Astrocyte (in vitro differentiated cells and primary cell): ENCODE data around the gene USP6NL. TPM values are rescaled to one million over a fixed set of nuclear protein-coding genes. Genes with fewer than 3 reads are reported as not detected.

ENCODE experiments used
- DNase-seq: peaks from one replicate; pipeline ENCODE4 v3.0.0-alpha.2; 2010; ENCODE audit warnings: low read depth
- FAIRE-seq: peaks from 2 replicates; lab custom pipeline; 2011; peaks lifted over from hg19 to GRCh38; lab: Jason Lieb, UNC
- H2AFZ ChIP-seq: 2 replicates; pipeline ENCODE4 v1.6.0; 2012; ENCODE audit warnings: low read depth, low read length, inconsistent platforms
- H3K27ac ChIP-seq: 2 replicates; pipeline ENCODE4 v1.5.1; 2011; ENCODE audit warnings: low read depth, low read length, inconsistent platforms
- H3K27me3 ChIP-seq: 2 replicates; pipeline ENCODE4 v1.6.0; 2011; ENCODE audit warnings: low read length, inconsistent platforms; ENCODE audit not compliant: insufficient read depth
- H3K36me3 ChIP-seq: 2 replicates; pipeline ENCODE4 v1.5.1; 2011; ENCODE audit warnings: low read length, inconsistent platforms; ENCODE audit not compliant: insufficient read depth
- H3K4me1 ChIP-seq: 2 replicates; pipeline ENCODE4 v1.5.1; 2011; ENCODE audit warnings: low read length, inconsistent platforms; ENCODE audit not compliant: insufficient read depth
- H3K4me2 ChIP-seq: 2 replicates; pipeline ENCODE4 v1.6.0; 2012; ENCODE audit warnings: low read length, inconsistent platforms
- H3K4me3 ChIP-seq: 2 replicates; pipeline ENCODE4 v1.5.1; 2011; ENCODE audit warnings: low read depth, mild to moderate bottlenecking, low read length, inconsistent platforms; ENCODE audit not compliant: insufficient read depth
- H3K79me2 ChIP-seq: 2 replicates; pipeline ENCODE4 v1.6.0; 2012; ENCODE audit warnings: mild to moderate bottlenecking, low read length, inconsistent platforms; ENCODE audit not compliant: insufficient read depth
- H3K9ac ChIP-seq: 2 replicates; pipeline ENCODE4 v1.6.0; 2012; ENCODE audit warnings: mild to moderate bottlenecking, low read length, inconsistent platforms
- H3K9me3 ChIP-seq: 2 replicates; pipeline ENCODE4 v1.5.1; 2012; ENCODE audit warnings: low read depth, mild to moderate bottlenecking, low read length, inconsistent platforms; ENCODE audit not compliant: insufficient read depth
- H4K20me1 ChIP-seq: 2 replicates; pipeline ENCODE4 v1.6.0; 2012; ENCODE audit warnings: low read length, inconsistent platforms; ENCODE audit not compliant: insufficient read depth
- H3K27ac Mint-ChIP-seq: one replicate; pipeline ENCODE4 v1.8.0; 2021; ENCODE audit warnings: mild to moderate bottlenecking, mixed read lengths; ENCODE audit not compliant: unreplicated experiment
- H3K27me3 Mint-ChIP-seq: one replicate; pipeline ENCODE4 v1.8.0; 2021; ENCODE audit warnings: low read depth, mixed read lengths; ENCODE audit not compliant: unreplicated experiment
- H3K36me3 Mint-ChIP-seq: one replicate; pipeline ENCODE4 v1.8.0; 2021; ENCODE audit warnings: low read depth, mixed read lengths; ENCODE audit not compliant: unreplicated experiment
- H3K4me1 Mint-ChIP-seq: one replicate; pipeline ENCODE4 v1.8.0; 2021; ENCODE audit warnings: low read depth, mixed read lengths; ENCODE audit not compliant: unreplicated experiment
- H3K4me3 Mint-ChIP-seq: one replicate; pipeline ENCODE4 v1.8.0; 2021; ENCODE audit warnings: mild to moderate bottlenecking, moderate library complexity, mixed read lengths; ENCODE audit not compliant: unreplicated experiment
- H3K9me3 Mint-ChIP-seq: one replicate; pipeline ENCODE4 v1.8.0; 2021; ENCODE audit warnings: mild to moderate bottlenecking, mixed read lengths; ENCODE audit not compliant: unreplicated experiment
- CTCF ChIP-seq: IDR thresholded peaks from 2 replicates; pipeline ENCODE4 v1.5.1; 2011; ENCODE audit warnings: low read depth, mild to moderate bottlenecking, inconsistent platforms, low read length, moderate library complexity; ENCODE audit not compliant: insufficient read depth
- EZH2 ChIP-seq: IDR thresholded peaks from 2 replicates; pipeline ENCODE4 v1.6.1; 2012; ENCODE audit warnings: mild to moderate bottlenecking, low read length, inconsistent platforms; ENCODE audit not compliant: insufficient read depth
- total RNA-seq: library from RNA; stranded (reverse); gene quantifications from 2 replicates; pipeline ENCODE4 v1.2.1, GENCODE V29; 2021

Gene USP6NL
- total RNA-seq, 1 donor from 2014 or later, result 16.6 TPM

- no peak for DNase-seq
- Histone ChIP-seq H3K27me3 (no peaks in the 10 kb centered on the region), H3K9ac (no peak overlapping the region), H3K9me3 (no peaks in the 10 kb centered on the region), H3K4me1 (no peaks in the 10 kb centered on the region), H3K4me2 (no peak overlapping the region), H3K79me2 (peaks cover 6% of the 10 kb centered on the region), H3K36me3 (no peaks in the 10 kb centered on the region), H3K27ac (no peak overlapping the region), H2AFZ (no peak overlapping the region), H4K20me1 (no peaks in the 10 kb centered on the region), H3K4me3 (no peak overlapping the region)
- no peak overlapping the region for H3K27ac Mint-ChIP-seq
- no peaks in the 10 kb centered on the region for H3K9me3 Mint-ChIP-seq
- peaks cover 7% of the 10 kb centered on the region for H3K4me1 Mint-ChIP-seq
- TF ChIP-seq EZH2, result no peak
- no peak for TF ChIP-seq CTCF
- FAIRE-seq, result no peak
- no peak overlapping the region for H3K4me3 Mint-ChIP-seq
- H3K27me3 Mint-ChIP-seq, result no peaks in the 10 kb centered on the region
- H3K36me3 Mint-ChIP-seq, result peaks cover 2% of the 10 kb centered on the region
Measured at GRCh38 chr10:11527068-11527467, 84.4 kb downstream of the USP6NL start.

- Histone ChIP-seq H3K4me3 (no peak overlapping the region), H3K4me2 (no peak overlapping the region), H3K4me1 (no peaks in the 10 kb centered on the region), H3K27ac (no peak overlapping the region), H4K20me1 (no peaks in the 10 kb centered on the region), H3K79me2 (peaks cover 6% of the 10 kb centered on the region), H3K9me3 (no peaks in the 10 kb centered on the region), H3K27me3 (no peaks in the 10 kb centered on the region), H2AFZ (no peak overlapping the region), H3K36me3 (no peaks in the 10 kb centered on the region), H3K9ac (no peak overlapping the region)
- FAIRE-seq (no peak), DNase-seq (no peak)
- Mint-ChIP-seq H3K36me3 (peaks cover 2% of the 10 kb centered on the region), H3K27me3 (no peaks in the 10 kb centered on the region), H3K9me3 (no peaks in the 10 kb centered on the region), H3K4me1 (peaks cover 3% of the 10 kb centered on the region), H3K4me3 (no peak overlapping the region), H3K27ac (no peak overlapping the region)
- TF ChIP-seq CTCF (no peak), EZH2 (no peak)
Measured at GRCh38 chr10:11525503-11525902, 85.9 kb downstream of the USP6NL start.

GRCh38 chr10:11522821-11523245 is 88.6 kb downstream of the USP6NL start:
- no peak overlapping the region for H3K4me3 Mint-ChIP-seq
- Histone ChIP-seq H3K4me2 (no peak overlapping the region), H4K20me1 (no peaks in the 10 kb centered on the region), H2AFZ (no peak overlapping the region), H3K27ac (no peak overlapping the region), H3K36me3 (no peaks in the 10 kb centered on the region), H3K27me3 (no peaks in the 10 kb centered on the region), H3K4me3 (no peak overlapping the region), H3K9ac (no peak overlapping the region), H3K9me3 (no peaks in the 10 kb centered on the region), H3K4me1 (no peaks in the 10 kb centered on the region), H3K79me2 (no peaks in the 10 kb centered on the region)
- H3K27me3 Mint-ChIP-seq, result no peaks in the 10 kb centered on the region
- DNase-seq (no peak), FAIRE-seq (no peak)
- TF ChIP-seq EZH2 (no peak), CTCF (no peak)
- no peaks in the 10 kb centered on the region for H3K9me3 Mint-ChIP-seq
- H3K27ac Mint-ChIP-seq, result no peak overlapping the region
- peaks cover 2% of the 10 kb centered on the region for H3K36me3 Mint-ChIP-seq
- H3K4me1 Mint-ChIP-seq, result no peaks in the 10 kb centered on the region
